HepG2 (cell line): Measurements from ENCODE around the gene RIN3. TPM values are rescaled to one million over a fixed set of nuclear protein-coding genes. Genes with fewer than 3 reads are reported as not detected.

Experiments
- ATAC-seq: fragments of 200-7000 bp; cut with Tn5 transposase; 3 replicates; pipeline ENCODE4 v1.9.1; 2020; ENCODE audit warnings: mild to moderate bottlenecking, moderate library complexity
- BruUV-seq: library from RNA; stranded (reverse); fragments of 400-500 nt; replicated peaks from 2 replicates; lab custom pipeline; 2021; lab: Mats Ljungman, UMichigan
- CTCF ChIA-PET: fragments of 300-600 bp; formaldehyde crosslinking; extraction: SDS; loops from one replicate; lab custom pipeline; 2021; ENCODE audit warnings: low total read pairs, inconsistent platforms, low intra/inter-chr PET ratio; lab: Yijun Ruan, JAX
- POLR2A ChIA-PET: fragments of 350-600 bp; sonication (Branson Sonifier 250); formaldehyde crosslinking; loops from one replicate; lab custom pipeline; 2020; ENCODE audit warnings: antibody characterized with exemption, inconsistent platforms; lab: Yijun Ruan, JAX
- DNase-seq: peaks from one replicate; pipeline ENCODE4 v3.0.0-alpha.2; 2015; ENCODE audit warnings: low spot score
- FAIRE-seq: peaks from 3 replicates; lab custom pipeline; 2011; peaks lifted over from hg19 to GRCh38; lab: Jason Lieb, UNC
- H2AFZ ChIP-seq: one replicate; pipeline ENCODE4 v1.6.1; 2011; ENCODE audit warnings: low read length, inconsistent platforms
- H3K27ac ChIP-seq: fragments of 300-600 bp; 3 replicates; pipeline ENCODE4 v1.8.0; 2011; ENCODE audit warnings: mixed run types, mild to moderate bottlenecking, mixed read lengths, low read length, inconsistent platforms; ENCODE audit not compliant: insufficient read depth; ENCODE audit errors: extremely low read length
- H3K27me3 ChIP-seq, 2 experiments: fragments of 200-600 bp in 1 of 2; 2 replicates in 1 of 2; 3 replicates in 1 of 2; pipeline versions ENCODE4 v1.6.0 to v1.8.0; 2011; ENCODE audit warnings: low read length in 2 of 2, mild to moderate bottlenecking in 2 of 2, moderate library complexity in 2 of 2, inconsistent platforms in 1 of 2; ENCODE audit not compliant: insufficient read depth in 2 of 2, control insufficient read depth in 1 of 2
- H3K36me3 ChIP-seq, 2 experiments: fragments of 200-600 bp in 1 of 2; replicated peaks in 1 of 2; 2 replicates in 1 of 2; 3 replicates in 1 of 2; pipeline versions ENCODE4 v1.5.1 to v1.8.0; 2011; ENCODE audit warnings: low read length in 2 of 2, inconsistent platforms in 1 of 2; ENCODE audit not compliant: insufficient read depth in 2 of 2, control insufficient read depth in 1 of 2
- H3K4me1 ChIP-seq: 2 replicates; pipeline ENCODE4 v1.5.1; 2012; ENCODE audit warnings: low read length, inconsistent platforms; ENCODE audit not compliant: insufficient read depth
- H3K4me2 ChIP-seq: 2 replicates; pipeline ENCODE4 v1.6.0; 2011; ENCODE audit warnings: low read depth, low read length, inconsistent platforms
- H3K4me3 ChIP-seq, 3 experiments: fragments of 200-600 bp in 1 of 3; sonication (generic), shearing (Covaris generic) in 1 of 3; replicated peaks in 1 of 3; 2 replicates each; pipeline ENCODE4 v1.5.1; 2011 to 2016; ENCODE audit warnings: low read length in 3 of 3, inconsistent platforms in 2 of 3, low read depth in 2 of 3, mild to moderate bottlenecking in 2 of 3, control low read depth in 1 of 3, mixed read lengths in 1 of 3; ENCODE audit not compliant: insufficient read depth in 1 of 3
- H3K79me2 ChIP-seq: one replicate; pipeline ENCODE4 v1.6.1; 2011; ENCODE audit warnings: low read length, inconsistent platforms; ENCODE audit not compliant: insufficient read depth
- H3K9ac ChIP-seq: 2 replicates; pipeline ENCODE4 v1.6.0; 2011; ENCODE audit warnings: mild to moderate bottlenecking, low read depth, low read length, inconsistent platforms; ENCODE audit not compliant: insufficient read depth
- H3K9me3 ChIP-seq: 2 replicates; pipeline ENCODE4 v1.5.1; 2012; ENCODE audit warnings: mild to moderate bottlenecking, low read length
- H4K20me1 ChIP-seq: 2 replicates; pipeline ENCODE4 v1.6.0; 2011; ENCODE audit warnings: inconsistent platforms, mild to moderate bottlenecking, low read length, moderate library complexity; ENCODE audit not compliant: insufficient read depth
- ELF4 ChIP-seq: sonication (generic); formaldehyde crosslinking; IDR thresholded peaks from 2 replicates; pipeline ENCODE4 v1.5.0; 2020; ENCODE audit warnings: missing genetic modification reagents, mild to moderate bottlenecking, moderate library complexity, borderline replicate concordance
- FOXC1 ChIP-seq: sonication (generic); formaldehyde crosslinking; IDR thresholded peaks from 2 replicates; pipeline ENCODE4 v1.8.0; 2022; ENCODE audit warnings: mild to moderate bottlenecking, missing genetic modification reagents, borderline replicate concordance
- GATA4 ChIP-seq: sonication (generic); IDR thresholded peaks from 2 replicates; pipeline ENCODE4 v1.6.1; 2016; ENCODE audit warnings: antibody characterized with exemption, low read depth, borderline replicate concordance
- GFI1 ChIP-seq: sonication (generic); formaldehyde crosslinking; IDR thresholded peaks from 2 replicates; pipeline ENCODE4 v1.5.0; 2020; ENCODE audit warnings: missing genetic modification reagents, mild to moderate bottlenecking, borderline replicate concordance
- MAFF ChIP-seq: IDR thresholded peaks from 2 replicates; pipeline ENCODE4 v1.6.1; 2011; ENCODE audit warnings: low read depth, low read length, improper control_type of control experiment
- MAFK ChIP-seq, 2 experiments: IDR thresholded peaks in 1 of 2; conservative IDR thresholded peaks in 1 of 2; 2 replicates each; pipeline ENCODE4 v1.6.1; 2011; ENCODE audit warnings: improper control_type of control experiment in 2 of 2, low read length in 2 of 2
- SIX4 ChIP-seq: sonication (generic); formaldehyde crosslinking; IDR thresholded peaks from 2 replicates; pipeline ENCODE4 v1.4.0; 2020; ENCODE audit warnings: missing genetic modification reagents
- ZMYM2 ChIP-seq: sonication (generic); formaldehyde crosslinking; IDR thresholded peaks from 2 replicates; pipeline ENCODE4 v1.8.0; 2022; ENCODE audit warnings: mild to moderate bottlenecking, missing genetic modification reagents
- ZNF317 ChIP-seq: sonication (generic); formaldehyde crosslinking; IDR thresholded peaks from 2 replicates; pipeline ENCODE4 v1.5.0; 2020; ENCODE audit warnings: mild to moderate bottlenecking, missing genetic modification reagents
- ZNF747 ChIP-seq: sonication (generic); formaldehyde crosslinking; IDR thresholded peaks from 2 replicates; pipeline ENCODE4 v1.8.1; 2023; ENCODE audit warnings: missing genetic modification reagents, mild to moderate bottlenecking, borderline replicate concordance
- ZNF770 ChIP-seq: sonication (generic); formaldehyde crosslinking; IDR thresholded peaks from 2 replicates; pipeline ENCODE4 v1.5.0; 2020; ENCODE audit warnings: mild to moderate bottlenecking, missing genetic modification reagents
- WGBS: methylation state at CpG from one replicate; pipeline ENCODE4 v1.1.6; 2017; ENCODE audit warnings: low lambda C conversion rate; 5-methylcytosine and 5-hydroxymethylcytosine counted together
- in situ Hi-C: cut with HindIII; loops from 2 replicates; pipeline ENCODE4 v1.10.0; 2017; ENCODE audit warnings: low pct_unique_long_range_greater_than_20kb; ENCODE audit not compliant: extremely low pct_ligation_motif_present
- intact Hi-C: fragments of 100-400 bp; cut with micrococcal nuclease; formaldehyde crosslinking; loops from one replicate; pipeline ENCODE4 v1.10.0; 2022; ENCODE audit not compliant: unreplicated experiment
- polyA plus RNA-seq, 8 experiments: library from polyadenylated mRNA; depleted of rRNA in 3 of 8; stranded (reverse) in 7 of 8; unstranded in 1 of 8; fragments of >200 nt; fragmentation: Illumina TruSeq in 4 of 8; extraction: Trizol in 4 of 8; gene quantifications; 2 replicates each; pipeline versions ENCODE4 v1.2.1 to v1.2.3, GENCODE V29; 2011 to 2016; ENCODE audit warnings: low read depth in 4 of 8, missing spikeins in 1 of 8, mixed read lengths in 1 of 8; ENCODE audit not compliant: insufficient read depth in 1 of 8
- total RNA-seq, 5 experiments: library from RNA; depleted of rRNA; stranded (reverse); fragments of >200 nt; fragmentation: Illumina TruSeq; extraction: Trizol; gene quantifications; 2 replicates each; pipeline ENCODE4 v1.2.3, GENCODE V29; 2016; ENCODE audit warnings: low read depth in 1 of 5
- TF ChIP-seq, protein P1 (sequence below): sonication (generic); formaldehyde crosslinking; IDR thresholded peaks from 2 replicates; pipeline ENCODE4 v1.4.0; 2020; ENCODE audit warnings: missing genetic modification reagents

RIN3 gene
- total and polyA plus RNA-seq, 2 of the 13 experiments (the other 11 are each of a cell fraction or from before 2014, with no cell fraction given), result 2.3 to 3.6 TPM

DNA sequence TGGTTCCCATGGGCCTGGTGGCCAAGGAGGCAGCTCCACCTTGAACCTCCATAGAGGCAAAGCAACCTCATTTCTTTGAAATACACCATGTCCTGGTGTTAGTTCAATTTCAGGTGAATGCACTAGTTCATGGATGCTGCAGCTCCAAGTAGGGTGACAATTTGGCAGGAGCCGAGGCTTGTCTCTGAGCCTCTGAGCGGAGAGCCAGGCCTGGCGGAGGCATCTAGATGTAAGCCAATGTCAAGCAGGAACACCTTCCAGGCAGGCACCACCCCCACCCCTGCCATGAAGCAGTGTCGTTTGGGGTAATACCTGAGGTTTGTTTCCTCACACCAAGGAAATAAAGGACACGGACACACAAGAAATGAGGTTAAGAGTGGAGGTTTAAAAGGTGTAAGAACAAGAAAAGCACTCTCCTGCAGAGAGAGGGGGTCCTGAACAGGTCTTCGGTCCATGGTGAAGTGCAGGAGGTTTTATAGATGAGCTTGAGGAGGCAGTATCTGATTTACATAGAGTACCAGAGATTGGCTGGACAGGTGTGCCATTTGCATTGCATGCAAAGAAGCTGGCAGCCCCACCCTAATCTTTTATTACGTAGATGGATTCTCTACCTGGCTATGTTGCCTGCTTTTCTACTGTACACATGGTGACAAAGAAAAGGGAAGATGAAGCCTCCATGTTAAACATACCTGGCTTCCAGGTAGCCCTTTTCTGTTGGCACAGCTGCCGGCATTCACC is 60.3 kb downstream of the RIN3 start:
- Histone ChIP-seq H3K79me2 (no peaks in the 10 kb centered on the region), H4K20me1 (no peaks in the 10 kb centered on the region), H3K4me3 (no peak overlapping the region), H3K9me3 (no peaks in the 10 kb centered on the region), H3K4me2 (no peak overlapping the region), H3K27me3 (no peaks in the 10 kb centered on the region), H2AFZ (no peak overlapping the region), H3K36me3 (peaks cover 7 to 19% of the 10 kb centered on the region in 2 experiments; a peak in 3 of 5 replicates), H3K27ac (no peak overlapping the region), H3K9ac (no peak overlapping the region), H3K4me1 (peaks cover 22% of the 10 kb centered on the region)
- TF ChIP-seq ZNF770 (CRISPR knock-in tag) (no peak), ZNF317 (CRISPR knock-in tag) (no peak), GFI1 (CRISPR knock-in tag) (no peak)
- BruUV-seq, result no TSS peak
- ChIA-PET CTCF (no interaction called here), POLR2A (no interaction called here)
- DNase-seq (no peak), FAIRE-seq (no peak), ATAC-seq (no peak)
- intact Hi-C loops (no loop called here), in situ Hi-C loops (no loop called here)
- WGBS, result 97% methylated on average over 8 of the region's 8 CpGs

DNA sequence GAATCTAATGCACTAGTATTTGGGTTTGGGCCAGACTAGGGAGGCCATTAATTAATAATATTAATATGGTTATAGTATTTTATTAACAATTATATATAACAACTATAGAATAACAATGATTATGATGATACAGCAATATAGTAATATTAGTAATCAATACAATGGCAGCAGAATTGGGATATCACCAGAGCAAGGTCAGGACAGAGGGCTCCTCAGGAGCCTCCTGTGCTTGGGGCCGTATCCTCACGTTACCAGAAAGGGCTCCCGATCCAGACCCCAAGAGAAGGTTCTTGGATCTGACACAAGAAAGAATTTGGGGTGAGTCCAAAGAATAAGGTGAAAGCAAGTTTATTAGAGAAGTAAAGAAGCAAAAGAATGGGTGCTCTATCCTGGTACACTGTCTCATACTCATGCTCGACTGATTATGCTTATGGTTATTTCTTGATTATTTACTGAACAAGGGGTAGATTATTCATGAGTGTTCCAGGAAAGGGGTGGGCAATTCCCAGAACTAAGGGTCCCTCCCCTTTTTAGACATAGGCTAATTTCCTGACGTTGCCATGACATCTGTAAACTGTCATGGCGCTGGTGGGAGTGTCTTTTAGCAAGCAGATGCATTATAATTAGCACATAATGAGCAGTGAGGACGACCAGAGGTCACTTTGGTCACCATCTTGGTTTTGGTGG is 61.6 kb downstream of the RIN3 start:
- no peaks in the 10 kb centered on the region for H3K79me2 ChIP-seq
- intact Hi-C loops (no loop called here), in situ Hi-C loops (no loop called here)
- 94% methylated on average over 7 of the region's 7 CpGs for WGBS
- H3K27me3 ChIP-seq, result no peaks in the 10 kb centered on the region
- peaks cover 14% of the 10 kb centered on the region for H3K4me1 ChIP-seq
- H2AFZ ChIP-seq, result no peak overlapping the region
- TF ChIP-seq ZNF747 (CRISPR knock-in tag) (no peak), ELF4 (CRISPR knock-in tag) (no peak), ZMYM2 (no peak), FOXC1 (CRISPR knock-in tag) (no peak), MAFF (peak; percentile 58), GATA4 (no peak), SIX4 (CRISPR knock-in tag) (no peak), MAFK (conservative IDR thresholded peaks at IDR 0.05 in 1 of 2, IDR thresholded peaks at IDR 0.05 in 1 of 2; ENCODE audit: low read length in 2 of 2) (peak; percentile 50 to 71; a peak in 3 of 4 replicates)
- TF ChIP-seq, protein P1, sequence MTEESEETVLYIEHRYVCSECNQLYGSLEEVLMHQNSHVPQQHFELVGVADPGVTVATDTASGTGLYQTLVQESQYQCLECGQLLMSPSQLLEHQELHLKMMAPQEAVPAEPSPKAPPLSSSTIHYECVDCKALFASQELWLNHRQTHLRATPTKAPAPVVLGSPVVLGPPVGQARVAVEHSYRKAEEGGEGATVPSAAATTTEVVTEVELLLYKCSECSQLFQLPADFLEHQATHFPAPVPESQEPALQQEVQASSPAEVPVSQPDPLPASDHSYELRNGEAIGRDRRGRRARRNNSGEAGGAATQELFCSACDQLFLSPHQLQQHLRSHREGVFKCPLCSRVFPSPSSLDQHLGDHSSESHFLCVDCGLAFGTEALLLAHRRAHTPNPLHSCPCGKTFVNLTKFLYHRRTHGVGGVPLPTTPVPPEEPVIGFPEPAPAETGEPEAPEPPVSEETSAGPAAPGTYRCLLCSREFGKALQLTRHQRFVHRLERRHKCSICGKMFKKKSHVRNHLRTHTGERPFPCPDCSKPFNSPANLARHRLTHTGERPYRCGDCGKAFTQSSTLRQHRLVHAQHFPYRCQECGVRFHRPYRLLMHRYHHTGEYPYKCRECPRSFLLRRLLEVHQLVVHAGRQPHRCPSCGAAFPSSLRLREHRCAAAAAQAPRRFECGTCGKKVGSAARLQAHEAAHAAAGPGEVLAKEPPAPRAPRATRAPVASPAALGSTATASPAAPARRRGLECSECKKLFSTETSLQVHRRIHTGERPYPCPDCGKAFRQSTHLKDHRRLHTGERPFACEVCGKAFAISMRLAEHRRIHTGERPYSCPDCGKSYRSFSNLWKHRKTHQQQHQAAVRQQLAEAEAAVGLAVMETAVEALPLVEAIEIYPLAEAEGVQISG, result no peak
- H3K9me3 ChIP-seq, result no peaks in the 10 kb centered on the region
- H3K9ac ChIP-seq, result no peak overlapping the region
- POLR2A ChIA-PET, result no interaction called here
- H3K4me2 ChIP-seq, result no peak overlapping the region
- CTCF ChIA-PET, result no interaction called here
- H4K20me1 ChIP-seq, result no peaks in the 10 kb centered on the region
- FAIRE-seq, result no peak
- H3K4me3 ChIP-seq, result no peak overlapping the region
- DNase-seq, result no peak
- no peak overlapping the region for H3K27ac ChIP-seq
- peaks cover 7 to 23% of the 10 kb centered on the region in 2 experiments; a peak in 3 of 5 replicates for H3K36me3 ChIP-seq
- no TSS peak for BruUV-seq
- ATAC-seq, result no peak
